GM23248 (cell line): ENCODE measurements around the gene GALNT10. TPM values are rescaled to one million over a fixed set of nuclear protein-coding genes. Genes with fewer than 3 reads are reported as not detected.
A peak's percentile ranks its signal among the peaks of the same experiment; 100 is the strongest.

ENCODE experiments used
- DNase-seq: peaks from one replicate; pipeline ENCODE4 v3.0.0-alpha.2; 2015
- H2AFZ ChIP-seq: fragments of 200-600 bp; sonication (generic); 2 replicates; pipeline ENCODE4 v1.6.1; 2016; ENCODE audit warnings: antibody characterized with exemption
- H3F3A ChIP-seq: fragments of 200-600 bp; sonication (generic); 2 replicates; pipeline ENCODE4 v1.6.1; 2016; ENCODE audit warnings: mild to moderate bottlenecking, antibody characterized with exemption, mixed run types; ENCODE audit not compliant: insufficient read depth
- H3K27ac ChIP-seq: fragments of 200-600 bp; sonication (generic); 2 replicates; pipeline ENCODE4 v1.5.1; 2016; ENCODE audit warnings: mild to moderate bottlenecking
- H3K27me3 ChIP-seq: fragments of 200-600 bp; sonication (generic); replicated peaks from 2 replicates; pipeline ENCODE4 v1.6.1; 2016; ENCODE audit warnings: mild to moderate bottlenecking; ENCODE audit not compliant: insufficient read depth
- H3K36me3 ChIP-seq: fragments of 200-600 bp; sonication (generic); 2 replicates; pipeline ENCODE4 v1.6.1; 2016; ENCODE audit warnings: low read depth, mild to moderate bottlenecking
- H3K4me1 ChIP-seq: fragments of 200-600 bp; sonication (generic); 2 replicates; pipeline ENCODE4 v1.6.1; 2016; ENCODE audit warnings: mild to moderate bottlenecking; ENCODE audit not compliant: insufficient read depth
- H3K4me2 ChIP-seq: fragments of 200-600 bp; sonication (generic); one replicate; pipeline ENCODE4 v1.6.1; 2016; ENCODE audit warnings: mild to moderate bottlenecking; ENCODE audit not compliant: unreplicated experiment
- H3K4me3 ChIP-seq: fragments of 200-600 bp; sonication (generic); 2 replicates; pipeline ENCODE4 v1.5.1; 2016; ENCODE audit warnings: mild to moderate bottlenecking
- H3K79me2 ChIP-seq: fragments of 200-600 bp; sonication (generic); 2 replicates; pipeline ENCODE4 v1.6.1; 2016; ENCODE audit warnings: mild to moderate bottlenecking; ENCODE audit not compliant: insufficient read depth
- H3K9ac ChIP-seq: fragments of 200-600 bp; sonication (generic); 2 replicates; pipeline ENCODE4 v1.6.1; 2016; ENCODE audit warnings: mild to moderate bottlenecking
- H3K9me2 ChIP-seq: fragments of 200-600 bp; sonication (generic); 2 replicates; pipeline ENCODE4 v1.6.1; 2016; ENCODE audit warnings: mixed run types, mild to moderate bottlenecking, moderate library complexity; ENCODE audit not compliant: insufficient read depth
- H3K9me3 ChIP-seq: fragments of 200-600 bp; sonication (generic); one replicate; pipeline ENCODE4 v1.6.1; 2017; ENCODE audit warnings: low read depth
- H4K20me1 ChIP-seq: fragments of 200-600 bp; sonication (generic); 2 replicates; pipeline ENCODE4 v1.6.0; 2016; ENCODE audit not compliant: insufficient read depth
- EZH2 ChIP-seq: fragments of 200-600 bp; sonication (generic); IDR thresholded peaks from 2 replicates; pipeline ENCODE4 v1.6.1; 2018; ENCODE audit warnings: antibody characterized with exemption, mild to moderate bottlenecking; ENCODE audit not compliant: insufficient read depth, poor library complexity, severe bottlenecking
- EZH2phosphoT487 ChIP-seq: fragments of 200-600 bp; sonication (generic); IDR thresholded peaks from 2 replicates; pipeline ENCODE4 v1.6.1; 2018; ENCODE audit warnings: antibody characterized with exemption, moderate library complexity, mild to moderate bottlenecking, low read depth; ENCODE audit not compliant: insufficient read depth
- WGBS, 2 experiments: methylation state at CpG; one replicate each; pipeline ENCODE4 v1.1.6; 2015 to 2017; ENCODE audit warnings: low lambda C conversion rate in 2 of 2, low coverage in 1 of 2; ENCODE audit errors: missing lambda C conversion rate in 2 of 2; 5-methylcytosine and 5-hydroxymethylcytosine counted together
- in situ Hi-C: fragments of 300-500 bp; cut with MboI; formaldehyde crosslinking; loops from 2 replicates; pipeline ENCODE4 v1.15.0; 2020
- polyA plus RNA-seq: library from polyadenylated mRNA; unstranded; fragments of >200 nt; fragmentation: Nextera tagmentation; extraction: Ambion mirVana; gene quantifications from 2 replicates; pipeline ENCODE4 v1.2.1, GENCODE V29; 2016
- total RNA-seq: library from RNA; depleted of rRNA; stranded (reverse); fragments of >200 nt; shearing (Covaris generic); gene quantifications from 2 replicates; pipeline ENCODE4 v1.2.3, GENCODE V29; 2014

The GALNT10 gene
- total and polyA plus RNA-seq, 2 experiments from 2014 or later, result 23.3 to 67.9 TPM

- Histone ChIP-seq H3K36me3 (no peaks in the 10 kb centered on the region), H3K9me2 (no peaks in the 10 kb centered on the region), H3K9ac (no peak overlapping the region), H4K20me1 (no peaks in the 10 kb centered on the region), H3F3A (no peaks in the 10 kb centered on the region), H3K4me1 (no peaks in the 10 kb centered on the region), H3K27ac (no peak overlapping the region), H3K4me3 (no peak overlapping the region), H3K27me3 (no peaks in the 10 kb centered on the region), H3K79me2 (no peaks in the 10 kb centered on the region), H2AFZ (no peak overlapping the region), H3K4me2 (no peak overlapping the region), H3K9me3 (no peaks in the 10 kb centered on the region)
- in situ Hi-C loops, result loop anchor here (25.0 kb wide), 1 partner anchor 213 kb away; the partner anchor contains the start of gene GALNT10
- WGBS, 2 experiments, result 98 to 100% methylated on average over 3 of the region's 3 CpGs
- DNase-seq, result no peak
- TF ChIP-seq EZH2phosphoT487 (no peak), EZH2 (no peak)
These were observed 210.1 kb downstream of the GALNT10 start for GRCh38 chr5:154400678-154401077.

- H4K20me1 ChIP-seq, result no peaks in the 10 kb centered on the region
- H3K9me3 ChIP-seq, result no peaks in the 10 kb centered on the region
- no peaks in the 10 kb centered on the region for H3K4me1 ChIP-seq
- no peaks in the 10 kb centered on the region for H3K27me3 ChIP-seq
- no peaks in the 10 kb centered on the region for H3F3A ChIP-seq
- H3K4me2 ChIP-seq, result no peak overlapping the region
- WGBS, 2 experiments, result 89 to 92% methylated on average over 5 of the region's 5 CpGs
- no peaks in the 10 kb centered on the region for H3K9me2 ChIP-seq
- in situ Hi-C loops, result loop anchor here (25.0 kb wide), 1 partner anchor 214 kb away; the partner anchor contains the start of gene GALNT10
- H3K27ac ChIP-seq, result no peak overlapping the region
- no peaks in the 10 kb centered on the region for H3K79me2 ChIP-seq
- H3K9ac ChIP-seq, result no peak overlapping the region
- H2AFZ ChIP-seq, result no peak overlapping the region
- H3K4me3 ChIP-seq, result no peak overlapping the region
- no peak for DNase-seq
- TF ChIP-seq EZH2, result no peak
- no peak for TF ChIP-seq EZH2phosphoT487
- no peaks in the 10 kb centered on the region for H3K36me3 ChIP-seq
These were observed 210.8 kb downstream of the GALNT10 start for GRCh38 chr5:154401355-154401754.

- no peaks in the 10 kb centered on the region for H3K9me3 ChIP-seq
- no peaks in the 10 kb centered on the region for H3F3A ChIP-seq
- H4K20me1 ChIP-seq, result no peaks in the 10 kb centered on the region
- in situ Hi-C loops, result loop anchor here (25.0 kb wide), 1 partner anchor 215 kb away; the partner anchor contains the start of gene GALNT10
- H2AFZ ChIP-seq, result no peak overlapping the region
- DNase-seq, result no peak
- no peak overlapping the region for H3K9ac ChIP-seq
- no peak overlapping the region for H3K4me2 ChIP-seq
- no peaks in the 10 kb centered on the region for H3K79me2 ChIP-seq
- WGBS, 2 experiments, result 97 to 99% methylated on average over 7 to 9 of the region's 9 CpGs
- no peaks in the 10 kb centered on the region for H3K9me2 ChIP-seq
- no peak overlapping the region for H3K27ac ChIP-seq
- H3K4me1 ChIP-seq, result no peaks in the 10 kb centered on the region
- no peaks in the 10 kb centered on the region for H3K36me3 ChIP-seq
- TF ChIP-seq EZH2, result no peak
- no peak for TF ChIP-seq EZH2phosphoT487
- H3K4me3 ChIP-seq, result no peak overlapping the region
- H3K27me3 ChIP-seq, result no peaks in the 10 kb centered on the region
These were observed 211.4 kb downstream of the GALNT10 start for GRCh38 chr5:154401931-154402330.

GRCh38 chr5:154402611-154403010, 212.1 kb downstream of the GALNT10 start:
- H3K9ac ChIP-seq, result no peak overlapping the region
- no peaks in the 10 kb centered on the region for H3K9me3 ChIP-seq
- no peaks in the 10 kb centered on the region for H3K4me1 ChIP-seq
- H3F3A ChIP-seq, result no peaks in the 10 kb centered on the region
- no peak overlapping the region for H3K4me3 ChIP-seq
- H3K4me2 ChIP-seq, result no peak overlapping the region
- DNase-seq, result no peak
- H3K9me2 ChIP-seq, result no peaks in the 10 kb centered on the region
- in situ Hi-C loops, result loop anchor here (25.0 kb wide), 1 partner anchor 215 kb away; the partner anchor contains the start of gene GALNT10
- no peaks in the 10 kb centered on the region for H3K79me2 ChIP-seq
- H4K20me1 ChIP-seq, result no peaks in the 10 kb centered on the region
- TF ChIP-seq EZH2 (no peak), EZH2phosphoT487 (no peak)
- no peak overlapping the region for H3K27ac ChIP-seq
- H3K36me3 ChIP-seq, result no peaks in the 10 kb centered on the region
- no peaks in the 10 kb centered on the region for H3K27me3 ChIP-seq
- H2AFZ ChIP-seq, result no peak overlapping the region
- WGBS, 2 experiments, result 86 to 88% methylated on average over 10 of the region's 10 CpGs

GRCh38 chr5:154403234-154403633, 212.7 kb downstream of the GALNT10 start:
- in situ Hi-C loops, result loop anchor here (25.0 kb wide), 1 partner anchor 216 kb away; the partner anchor contains the start of gene GALNT10
- WGBS, 2 experiments, result 92 to 98% methylated on average over 4 of the region's 4 CpGs
- Histone ChIP-seq H3K27me3 (no peaks in the 10 kb centered on the region), H3K4me1 (no peaks in the 10 kb centered on the region), H3K9me2 (no peaks in the 10 kb centered on the region), H3K9me3 (no peaks in the 10 kb centered on the region), H3K79me2 (no peaks in the 10 kb centered on the region), H4K20me1 (no peaks in the 10 kb centered on the region), H3K36me3 (no peaks in the 10 kb centered on the region), H2AFZ (no peak overlapping the region), H3K4me3 (no peak overlapping the region), H3K27ac (no peak overlapping the region), H3K4me2 (no peak overlapping the region), H3F3A (no peaks in the 10 kb centered on the region), H3K9ac (no peak overlapping the region)
- DNase-seq, result peak; percentile 12
- TF ChIP-seq EZH2 (no peak), EZH2phosphoT487 (no peak)
